Measurements from ENCODE around the gene SYNPO.

Gene SYNPO

GRCh38 chr5:150700594-150701377 is 60.3 kb downstream of the SYNPO start, which contains the start of gene RBM22:
RBM22 (minus strand) TSS chr5:150701062; CDS start chr5:150700985, 77 bp downstream.
- DNase-seq = peak; percentile 85

DNA sequence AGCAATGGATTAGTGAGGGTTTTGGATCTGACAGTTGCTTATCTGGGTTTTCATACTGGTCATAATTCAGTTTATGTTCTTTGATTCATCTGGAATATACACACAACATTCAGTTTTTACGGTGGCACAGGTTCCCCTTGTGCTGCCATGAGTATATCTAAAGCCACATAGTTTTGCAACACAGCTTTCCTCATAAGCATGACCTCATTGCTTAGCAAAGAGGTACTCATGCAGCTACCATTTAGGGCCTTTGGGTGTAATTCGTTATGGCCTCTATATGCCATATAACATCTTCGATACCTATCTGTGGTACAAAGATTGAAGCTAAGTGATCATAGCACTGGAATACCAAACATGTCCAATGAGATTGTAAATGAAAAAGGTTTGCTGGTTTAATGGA is 63.3 kb downstream of the SYNPO start:
- no peak for DNase-seq

- DNase-seq = no peak
Observed at GRCh38 chr5:150706776-150707390, 66.4 kb downstream of the SYNPO start.
